ENCODE measurements around the gene DNAH11. TPM values are rescaled to one million over a fixed set of nuclear protein-coding genes. Genes with fewer than 3 reads are reported as not detected.
"Not testable (repeated sequence)": the region's sequence is repeated elsewhere in the genome, so short reads cannot be mapped to it uniquely, and the experiment has no call there.

DNAH11 gene
- total RNA-seq, 1 experiment from 2014 or later = 0.91 TPM

DNA sequence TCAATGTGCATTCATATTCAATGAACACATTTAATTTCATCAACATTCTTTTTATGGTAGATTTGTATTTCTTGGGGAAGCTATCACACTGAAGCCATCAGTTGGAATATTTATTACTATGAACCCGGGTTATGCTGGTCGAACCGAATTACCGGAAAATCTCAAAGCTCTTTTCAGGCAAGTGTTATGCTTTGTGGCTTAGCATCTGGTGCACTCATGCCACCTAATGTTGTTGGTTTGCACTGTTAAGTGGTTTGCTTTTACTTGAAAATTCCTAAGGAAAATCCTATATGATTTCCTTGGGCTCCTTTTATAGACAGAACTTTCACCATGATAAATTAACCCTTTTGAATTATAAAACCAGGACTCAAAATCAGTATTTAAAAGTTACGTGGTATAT is 147.9 kb downstream of the DNAH11 start:
- Mint-ChIP-seq H3K27me3 (ENCODE audit: insufficient read depth, unreplicated experiment) (no peaks in the 10 kb centered on the region), H3K36me3 (ENCODE audit: insufficient read depth, unreplicated experiment) (no peaks in the 10 kb centered on the region), H3K4me1 (ENCODE audit: insufficient read depth, unreplicated experiment) (no peaks in the 10 kb centered on the region), H3K4me3 (ENCODE audit: unreplicated experiment) (no peak overlapping the region), H3K9me3 (ENCODE audit: unreplicated experiment) (no peaks in the 10 kb centered on the region), H3K27ac (ENCODE audit: low read depth, unreplicated experiment) (no peak overlapping the region)
- intact Hi-C loops (cut with micrococcal nuclease) = loop anchor here (5.0 kb wide), 1 partner anchor 433 kb away; no protein-coding TSS in a partner anchor
- TF ChIP-seq, protein P1, sequence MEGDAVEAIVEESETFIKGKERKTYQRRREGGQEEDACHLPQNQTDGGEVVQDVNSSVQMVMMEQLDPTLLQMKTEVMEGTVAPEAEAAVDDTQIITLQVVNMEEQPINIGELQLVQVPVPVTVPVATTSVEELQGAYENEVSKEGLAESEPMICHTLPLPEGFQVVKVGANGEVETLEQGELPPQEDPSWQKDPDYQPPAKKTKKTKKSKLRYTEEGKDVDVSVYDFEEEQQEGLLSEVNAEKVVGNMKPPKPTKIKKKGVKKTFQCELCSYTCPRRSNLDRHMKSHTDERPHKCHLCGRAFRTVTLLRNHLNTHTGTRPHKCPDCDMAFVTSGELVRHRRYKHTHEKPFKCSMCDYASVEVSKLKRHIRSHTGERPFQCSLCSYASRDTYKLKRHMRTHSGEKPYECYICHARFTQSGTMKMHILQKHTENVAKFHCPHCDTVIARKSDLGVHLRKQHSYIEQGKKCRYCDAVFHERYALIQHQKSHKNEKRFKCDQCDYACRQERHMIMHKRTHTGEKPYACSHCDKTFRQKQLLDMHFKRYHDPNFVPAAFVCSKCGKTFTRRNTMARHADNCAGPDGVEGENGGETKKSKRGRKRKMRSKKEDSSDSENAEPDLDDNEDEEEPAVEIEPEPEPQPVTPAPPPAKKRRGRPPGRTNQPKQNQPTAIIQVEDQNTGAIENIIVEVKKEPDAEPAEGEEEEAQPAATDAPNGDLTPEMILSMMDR (IDR thresholded peaks at IDR 0.05; ENCODE audit: unreplicated experiment) = no peak
- CTCF ChIA-PET = interaction anchor here (0.5 to 1.8 kb wide), 11 partner anchors 10 to 1039 kb away, joined by 3 to 7 read pairs (median 3); no protein-coding TSS in a partner anchor
- DNase-seq (ENCODE audit: unreplicated experiment) = peak; percentile 10
- BruUV-seq (replicated peaks) = no TSS peak
- POLR2A ChIA-PET = interaction anchor here (0.5 kb wide), 2 partner anchors 16 to 905 kb away, joined by 3 read pairs; no protein-coding TSS in a partner anchor

- not testable (repeated sequence) for BruUV-seq (replicated peaks); H3K36me3 Mint-ChIP-seq (ENCODE audit: insufficient read depth, unreplicated experiment); H3K4me3 Mint-ChIP-seq (ENCODE audit: unreplicated experiment); H3K27ac Mint-ChIP-seq (ENCODE audit: low read depth, unreplicated experiment); H3K9me3 Mint-ChIP-seq (ENCODE audit: unreplicated experiment); H3K4me1 Mint-ChIP-seq (ENCODE audit: insufficient read depth, unreplicated experiment); H3K27me3 Mint-ChIP-seq (ENCODE audit: insufficient read depth, unreplicated experiment); DNase-seq (ENCODE audit: unreplicated experiment)
- ChIA-PET CTCF (interaction anchor here (0.6 to 1.8 kb wide), 8 partner anchors 11 to 888 kb away, joined by 3 to 7 read pairs (median 3); no protein-coding TSS in a partner anchor), POLR2A (interaction anchor here (0.5 kb wide), 1 partner anchor 16 kb away, joined by 3 read pairs; no protein-coding TSS in a partner anchor)
- intact Hi-C loops (cut with micrococcal nuclease) = loop anchor here (5.0 kb wide), 1 partner anchor 434 kb away; no protein-coding TSS in a partner anchor
Observed at GRCh38 chr7:21691146-21691545, 148.3 kb downstream of the DNAH11 start.

- H3K36me3 Mint-ChIP-seq (ENCODE audit: insufficient read depth, unreplicated experiment); H3K27ac Mint-ChIP-seq (ENCODE audit: low read depth, unreplicated experiment); H3K27me3 Mint-ChIP-seq (ENCODE audit: insufficient read depth, unreplicated experiment); CTCF ChIA-PET; BruUV-seq (replicated peaks); DNase-seq (ENCODE audit: unreplicated experiment); intact Hi-C loops (cut with micrococcal nuclease); H3K4me1 Mint-ChIP-seq (ENCODE audit: insufficient read depth, unreplicated experiment); H3K4me3 Mint-ChIP-seq (ENCODE audit: unreplicated experiment); H3K9me3 Mint-ChIP-seq (ENCODE audit: unreplicated experiment); POLR2A ChIA-PET: not testable (repeated sequence)
Observed at GRCh38 chr7:21700587-21700986, 157.7 kb downstream of the DNAH11 start.

DNA sequence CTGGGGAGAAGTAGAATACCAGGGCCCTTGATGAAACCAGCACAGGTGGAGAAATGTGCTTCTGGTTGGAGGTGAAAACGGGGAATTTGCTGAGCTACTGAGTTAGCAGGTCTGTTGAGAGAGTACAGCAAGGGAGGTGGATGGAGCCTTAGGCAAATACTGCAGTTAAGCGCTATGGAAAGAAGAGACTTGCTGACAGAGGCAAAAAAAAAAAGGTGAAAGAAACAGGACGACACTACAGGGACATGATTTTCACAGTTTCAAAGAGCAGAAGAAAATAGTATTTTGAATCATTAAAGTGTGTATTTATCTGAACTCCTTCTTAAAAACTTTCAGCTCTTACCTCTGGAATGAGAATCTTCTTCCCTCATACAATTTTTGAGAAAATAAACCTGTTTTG is 159.5 kb downstream of the DNAH11 start:
- H3K27me3 Mint-ChIP-seq (ENCODE audit: insufficient read depth, unreplicated experiment) = no peaks in the 10 kb centered on the region
- TF ChIP-seq, protein P1 (IDR thresholded peaks at IDR 0.05; ENCODE audit: unreplicated experiment) = no peak
- H3K4me3 Mint-ChIP-seq (ENCODE audit: unreplicated experiment) = no peak overlapping the region
- no peaks in the 10 kb centered on the region for H3K36me3 Mint-ChIP-seq (ENCODE audit: insufficient read depth, unreplicated experiment)
- no peak overlapping the region for H3K27ac Mint-ChIP-seq (ENCODE audit: low read depth, unreplicated experiment)
- ChIA-PET POLR2A (no interaction called here), CTCF (no interaction called here)
- no peaks in the 10 kb centered on the region for H3K9me3 Mint-ChIP-seq (ENCODE audit: unreplicated experiment)
- intact Hi-C loops (cut with micrococcal nuclease) = no loop called here
- H3K4me1 Mint-ChIP-seq (ENCODE audit: insufficient read depth, unreplicated experiment) = no peaks in the 10 kb centered on the region
- DNase-seq (ENCODE audit: unreplicated experiment) = no peak
- BruUV-seq (replicated peaks) = no TSS peak

DNA sequence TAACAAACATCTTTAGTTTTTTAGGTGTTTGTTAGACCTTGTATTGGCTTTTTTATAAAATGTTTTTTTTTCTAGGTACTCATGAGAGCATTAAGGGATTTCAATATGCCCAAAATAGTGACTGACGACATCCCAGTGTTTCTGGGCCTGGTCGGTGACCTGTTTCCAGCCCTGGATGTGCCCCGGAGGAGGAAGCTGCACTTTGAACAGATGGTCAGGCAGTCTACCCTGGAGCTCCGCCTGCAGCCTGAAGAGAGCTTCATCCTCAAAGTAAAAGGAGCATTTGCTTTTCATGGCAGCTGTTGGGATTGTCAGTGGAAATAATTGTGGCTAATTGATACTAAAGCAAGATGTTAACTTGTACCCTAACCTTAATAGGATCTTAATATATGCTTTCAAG is 161.5 kb downstream of the DNAH11 start:
- H3K4me3 Mint-ChIP-seq (ENCODE audit: unreplicated experiment) = no peak overlapping the region
- H3K27ac Mint-ChIP-seq (ENCODE audit: low read depth, unreplicated experiment) = no peak overlapping the region
- H3K27me3 Mint-ChIP-seq (ENCODE audit: insufficient read depth, unreplicated experiment) = no peaks in the 10 kb centered on the region
- TF ChIP-seq, protein P1 (IDR thresholded peaks at IDR 0.05; ENCODE audit: unreplicated experiment) = no peak
- intact Hi-C loops (cut with micrococcal nuclease) = no loop called here
- no peaks in the 10 kb centered on the region for H3K4me1 Mint-ChIP-seq (ENCODE audit: insufficient read depth, unreplicated experiment)
- ChIA-PET CTCF (no interaction called here), POLR2A (interaction anchor here (0.7 kb wide), 1 partner anchor 386 kb away, joined by 5 read pairs; no protein-coding TSS in a partner anchor)
- no peak for DNase-seq (ENCODE audit: unreplicated experiment)
- no TSS peak for BruUV-seq (replicated peaks)
- no peaks in the 10 kb centered on the region for H3K9me3 Mint-ChIP-seq (ENCODE audit: unreplicated experiment)
- no peaks in the 10 kb centered on the region for H3K36me3 Mint-ChIP-seq (ENCODE audit: insufficient read depth, unreplicated experiment)

All from MCF 10A (cell line).